ENCODE data around the gene SPTSSB. TPM values are rescaled to one million over a fixed set of nuclear protein-coding genes. Genes with fewer than 3 reads are reported as not detected.

Gene SPTSSB
- total RNA-seq, 2 donors from 2014 or later, result 0.64 to 2.3 TPM

DNA sequence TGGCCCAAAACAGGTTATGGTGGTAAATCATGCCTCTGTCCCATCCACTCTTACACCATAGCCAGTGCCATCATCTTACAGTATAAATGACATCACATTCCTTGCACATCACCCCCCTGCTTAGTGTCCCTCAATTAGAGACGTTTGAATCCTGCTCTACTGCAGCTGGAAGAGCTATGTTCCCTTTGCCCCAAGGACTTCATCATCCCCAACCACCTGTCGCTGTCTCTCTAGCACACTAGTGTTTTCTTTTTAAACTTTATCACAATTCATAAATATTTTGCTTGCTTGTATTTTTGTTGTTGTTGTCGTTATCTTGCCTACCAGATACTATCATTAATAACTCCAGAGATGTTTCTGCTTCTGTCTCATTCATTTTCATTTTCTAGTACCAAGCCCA, 28.7 kb downstream of the SPTSSB start:
- no peak overlapping the region for H3K4me3 ChIP-seq (ENCODE audit: low read length)

DNA sequence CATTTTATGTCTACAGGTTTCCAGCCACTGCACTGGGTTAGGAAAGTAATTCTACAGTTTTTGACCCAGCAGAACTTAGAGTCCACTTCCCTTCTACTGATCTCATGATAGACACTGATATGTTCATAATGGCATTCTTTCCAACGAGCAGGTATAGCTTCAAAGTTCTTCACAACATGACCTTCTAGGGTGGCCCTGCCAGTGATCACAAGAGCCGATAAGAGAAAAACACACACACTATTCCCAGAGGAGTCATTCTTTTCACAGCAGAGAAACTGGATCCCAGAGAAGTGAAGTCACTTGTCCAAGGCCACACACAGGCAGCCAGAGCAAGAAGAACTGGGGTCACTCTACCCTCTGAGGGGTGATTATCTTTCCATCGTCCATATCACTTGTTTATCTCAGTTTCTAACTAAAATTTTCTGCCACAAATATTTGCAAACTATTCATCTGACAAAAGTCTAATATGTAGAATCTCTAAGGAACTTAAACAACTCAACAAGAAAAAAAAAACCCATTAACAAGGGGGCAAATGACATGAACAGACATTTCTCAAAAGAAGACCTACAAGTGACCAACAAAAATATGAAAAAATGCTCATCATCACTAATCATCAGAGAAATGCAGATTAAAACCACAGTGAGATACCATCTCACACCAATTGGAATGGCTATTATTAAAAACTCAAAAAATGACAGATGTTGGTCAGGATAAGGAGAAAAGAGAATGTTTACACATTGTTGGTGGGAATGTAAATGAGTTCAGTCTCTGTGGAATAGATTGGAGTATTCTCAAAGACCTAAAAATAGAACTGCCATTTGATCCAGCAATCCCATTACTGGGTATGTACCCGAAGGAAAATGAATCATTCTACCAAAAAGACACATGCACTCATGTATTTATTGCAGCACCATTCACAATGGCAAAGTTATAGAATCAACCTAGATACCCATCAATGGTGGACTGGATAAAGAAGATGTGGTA, 31.5 kb downstream of the SPTSSB start:
- no peak for DNase-seq
- H3K36me3 Mint-ChIP-seq (ENCODE audit: low read depth), result no peaks in the 10 kb centered on the region
- Histone ChIP-seq H3K4me1 (ENCODE audit: control insufficient read depth, insufficient read depth, low read length) (no peaks in the 10 kb centered on the region), H3K27ac (ENCODE audit: low read depth, low read length) (no peak overlapping the region), H3K4me3 (ENCODE audit: low read length) (no peak overlapping the region), H3K9ac (ENCODE audit: extremely low read depth, low read length, poor library complexity, severe bottlenecking) (no peak overlapping the region), H3K9me3 (ENCODE audit: control insufficient read depth, low read length) (no peaks in the 10 kb centered on the region), H3K27me3 (ENCODE audit: control insufficient read depth, insufficient read depth, low read length, poor library complexity, severe bottlenecking) (peaks cover 12% of the 10 kb centered on the region), H3K36me3 (ENCODE audit: control insufficient read depth, insufficient read depth, low read length) (no peaks in the 10 kb centered on the region)
- TF ChIP-seq CTCF (conservative IDR thresholded peaks at IDR 0.05), result no peak
- H3K27ac Mint-ChIP-seq, result no peak overlapping the region
- H3K4me3 Mint-ChIP-seq, result no peak overlapping the region
- WGBS, 2 experiments (ENCODE audit: insufficient coverage in 1 of 2, insufficient read length in 1 of 2), result 76 to 81% methylated on average over 3 to 4 of the region's 4 CpGs
- no peaks in the 10 kb centered on the region for H3K9me3 Mint-ChIP-seq
- no peaks in the 10 kb centered on the region for H3K4me1 Mint-ChIP-seq
- H3K27me3 Mint-ChIP-seq (ENCODE audit: insufficient read depth), result no peaks in the 10 kb centered on the region

More for the DNA sequence above, 28.7 kb downstream of the SPTSSB start:
- H3K4me1 ChIP-seq (ENCODE audit: control insufficient read depth, insufficient read depth, low read length), result no peaks in the 10 kb centered on the region
- no peak overlapping the region for H3K27ac Mint-ChIP-seq
- peaks cover 8% of the 10 kb centered on the region for H3K27me3 ChIP-seq (ENCODE audit: control insufficient read depth, insufficient read depth, low read length, poor library complexity, severe bottlenecking)
- 89 to 100% methylated on average over 1 to 3 of the region's 3 CpGs for WGBS, 2 experiments (ENCODE audit: insufficient coverage in 1 of 2, insufficient read length in 1 of 2)
- no peak for TF ChIP-seq CTCF (conservative IDR thresholded peaks at IDR 0.05)
- H3K27ac ChIP-seq (ENCODE audit: low read depth, low read length), result no peak overlapping the region
- H3K9me3 Mint-ChIP-seq, result no peaks in the 10 kb centered on the region
- no peaks in the 10 kb centered on the region for H3K36me3 ChIP-seq (ENCODE audit: control insufficient read depth, insufficient read depth, low read length)
- H3K36me3 Mint-ChIP-seq (ENCODE audit: low read depth), result no peaks in the 10 kb centered on the region
- no peaks in the 10 kb centered on the region for H3K9me3 ChIP-seq (ENCODE audit: control insufficient read depth, low read length)
- H3K4me3 Mint-ChIP-seq, result no peak overlapping the region
- no peak for DNase-seq
- H3K9ac ChIP-seq (ENCODE audit: extremely low read depth, low read length, poor library complexity, severe bottlenecking), result no peak overlapping the region
- H3K4me1 Mint-ChIP-seq, result no peaks in the 10 kb centered on the region
- no peaks in the 10 kb centered on the region for H3K27me3 Mint-ChIP-seq (ENCODE audit: insufficient read depth)

DNA sequence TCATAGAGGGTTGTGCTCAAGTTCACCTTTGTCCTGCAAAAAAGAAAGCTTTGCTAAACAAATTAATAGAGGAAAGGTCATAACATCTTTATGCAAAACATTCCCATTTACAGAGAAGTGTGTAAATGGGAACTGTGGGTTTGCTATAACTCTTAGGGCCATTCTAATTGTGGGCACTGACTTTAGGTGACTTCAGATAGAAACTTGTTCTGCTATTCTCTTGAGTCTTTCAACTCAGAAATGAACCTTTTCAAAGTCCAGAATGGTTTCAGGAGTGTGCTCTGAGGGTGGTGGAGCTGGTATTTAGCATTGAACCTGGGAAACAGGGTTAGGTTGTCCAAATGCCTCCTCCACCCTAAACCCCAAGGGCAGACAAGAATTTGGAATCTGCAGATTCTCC, 34.0 kb downstream of the SPTSSB start:
- Histone ChIP-seq H3K27ac (ENCODE audit: low read depth, low read length) (no peak overlapping the region), H3K9ac (ENCODE audit: extremely low read depth, low read length, poor library complexity, severe bottlenecking) (no peak overlapping the region), H3K4me1 (ENCODE audit: control insufficient read depth, insufficient read depth, low read length) (no peaks in the 10 kb centered on the region), H3K9me3 (ENCODE audit: control insufficient read depth, low read length) (no peaks in the 10 kb centered on the region), H3K4me3 (ENCODE audit: low read length) (no peak overlapping the region), H3K36me3 (ENCODE audit: control insufficient read depth, insufficient read depth, low read length) (no peaks in the 10 kb centered on the region), H3K27me3 (ENCODE audit: control insufficient read depth, insufficient read depth, low read length, poor library complexity, severe bottlenecking) (peaks cover 19% of the 10 kb centered on the region)
- no peaks in the 10 kb centered on the region for H3K4me1 Mint-ChIP-seq
- H3K27me3 Mint-ChIP-seq (ENCODE audit: insufficient read depth), result peaks cover 2% of the 10 kb centered on the region
- no peak for DNase-seq
- H3K4me3 Mint-ChIP-seq, result no peak overlapping the region
- H3K27ac Mint-ChIP-seq, result no peak overlapping the region
- no peaks in the 10 kb centered on the region for H3K9me3 Mint-ChIP-seq
- H3K36me3 Mint-ChIP-seq (ENCODE audit: low read depth), result no peaks in the 10 kb centered on the region
- no peak for TF ChIP-seq CTCF (conservative IDR thresholded peaks at IDR 0.05)
